Measurements from ENCODE around the gene PDHB. TPM values are rescaled to one million over a fixed set of nuclear protein-coding genes. Genes with fewer than 3 reads are reported as not detected.

Gene PDHB
- 10 to 100 TPM; 71.8 to 85.7 (median 78.2) TPM for polyA plus RNA-seq (ENCODE audit: insufficient read length in 10 of 10)
- long read RNA-seq, donor 1, transcript PDHB-201 (10 exons, 1,527 nt), result major isoform, 26 of 59 reads
- long read RNA-seq, donor 1, partial matches to known transcripts, result 27 of 59 reads
- long read RNA-seq, donor 1, other reads (novel, unspliced or antisense), result 0 of 59 reads
- long read RNA-seq, donor 2, transcript PDHB-201 (10 exons, 1,527 nt), result major isoform, 28 of 45 reads
- long read RNA-seq, donor 2, partial matches to known transcripts, result 13 of 45 reads
- long read RNA-seq, donor 2, other reads (novel, unspliced or antisense), result 0 of 45 reads
- long read RNA-seq, donor 3, result 0 reads
- long read RNA-seq, donor 4, transcript PDHB-201 (10 exons, 1,527 nt), result major isoform, 20 of 55 reads
- long read RNA-seq, donor 4, partial matches to known transcripts, result 33 of 55 reads
- long read RNA-seq, donor 4, other reads (novel, unspliced or antisense), result 0 of 55 reads
- long read RNA-seq, donor 5, transcript PDHB-201 (10 exons, 1,527 nt), result major isoform, 35 of 59 reads
- long read RNA-seq, donor 5, partial matches to known transcripts, result 20 of 59 reads
- long read RNA-seq, donor 5, other reads (novel, unspliced or antisense), result 0 of 59 reads
- long read RNA-seq, donor 6, transcript PDHB-201 (10 exons, 1,527 nt), result major isoform, 35 of 68 reads
- long read RNA-seq, donor 6, partial matches to known transcripts, result 31 of 68 reads
- long read RNA-seq, donor 6, other reads (novel, unspliced or antisense), result 0 of 68 reads
- long read RNA-seq, donor 7, transcript PDHB-201 (10 exons, 1,527 nt), result major isoform, 23 of 39 reads
- long read RNA-seq, donor 7, partial matches to known transcripts, result 11 of 39 reads
- long read RNA-seq, donor 7, other reads (novel, unspliced or antisense), result 0 of 39 reads
- long read RNA-seq, donor 8, transcript PDHB-201 (10 exons, 1,527 nt), result major isoform, 28 of 47 reads
- long read RNA-seq, donor 8, partial matches to known transcripts, result 16 of 47 reads
- long read RNA-seq, donor 8, other reads (novel, unspliced or antisense), result 0 of 47 reads
- long read RNA-seq, donor 9, partial matches to known transcripts, result 0 of 3 reads
- long read RNA-seq, donor 9, other reads (novel, unspliced or antisense), result 0 of 3 reads

- DNase-seq, result peak; percentile 93 to 99 (median 95)
Measured at GRCh38 chr3:58433400-58434167, at the start of gene PDHB. TSS of gene PDHB (minus strand) at chr3:58433832. CDS start at chr3:58433809, 23 bp downstream.

GRCh38 chr3:58482917-58483636, 49.4 kb upstream of the PDHB start:
- no peak for DNase-seq

- DNase-seq, result no peak
Measured at GRCh38 chr3:58480309-58480708, 46.7 kb upstream of the PDHB start.

GRCh38 chr3:58478781-58479180, 45.1 kb upstream of the PDHB start:
- no peak for DNase-seq

- no peak for DNase-seq
Measured at GRCh38 chr3:58474967-58475578, 41.4 kb upstream of the PDHB start.

- no peak for DNase-seq
Measured at GRCh38 chr3:58474348-58474911, 40.8 kb upstream of the PDHB start.

- no peak for DNase-seq
Measured at GRCh38 chr3:58473275-58473674, 39.6 kb upstream of the PDHB start.

GRCh38 chr3:58471025-58471887, 37.6 kb upstream of the PDHB start:
- peak in 1 of 3 donors; percentile 81 for DNase-seq

- no peak for DNase-seq
Measured at GRCh38 chr3:58470363-58471024, 36.9 kb upstream of the PDHB start.

GRCh38 chr3:58469096-58469495, 35.5 kb upstream of the PDHB start:
- DNase-seq, result no peak

- DNase-seq, result no peak
Measured at GRCh38 chr3:58466899-58467563, 33.4 kb upstream of the PDHB start.

- DNase-seq, result no peak
Measured at GRCh38 chr3:58464866-58465265, 31.2 kb upstream of the PDHB start.

- DNase-seq, result no peak
Measured at GRCh38 chr3:58463942-58464271, 30.3 kb upstream of the PDHB start.

- peak in 2 of 3 donors; percentile 50 to 70 for DNase-seq
Measured at GRCh38 chr3:58463181-58463941, 29.7 kb upstream of the PDHB start.

GRCh38 chr3:58462829-58463180, 29.2 kb upstream of the PDHB start:
- no peak for DNase-seq

- DNase-seq, result no peak
Measured at GRCh38 chr3:58459160-58459559, 25.5 kb upstream of the PDHB start.

GRCh38 chr3:58452176-58452575, 18.5 kb upstream of the PDHB start:
- no peak for DNase-seq

Data from muscle of back (tissue), 13 donors.